Suprapubic skin (tissue), 4 donors: Measurements from ENCODE around the gene GCLC.

Source experiments
- EP300 ChIP-seq: sonication (generic); formaldehyde crosslinking; IDR thresholded peaks from one replicate; pipeline ENCODE4 v1.6.1; 2017; ENCODE audit warnings: antibody characterized with exemption
- POLR2A ChIP-seq, 2 donors: fragments of 450-650 bp; IDR thresholded peaks; one replicate each; pipeline ENCODE4 v1.6.1; 2017; ENCODE audit warnings: antibody characterized with exemption in 2 of 2, mild to moderate bottlenecking in 2 of 2, moderate library complexity in 2 of 2
- POLR2AphosphoS5 ChIP-seq, 3 donors: sonication (generic); formaldehyde crosslinking; IDR thresholded peaks; one replicate each; pipeline ENCODE4 v1.6.1; 2017; ENCODE audit warnings: antibody characterized with exemption in 3 of 3
- TF ChIP-seq, protein P1 (sequence below), 2 donors: fragments of 200-600 bp in 1 of 2; fragments of 450-650 bp in 1 of 2; sonication (generic) in 1 of 2; IDR thresholded peaks; one replicate each; pipeline ENCODE4 v1.5.1; 2016 to 2019; ENCODE audit warnings: antibody characterized with exemption in 2 of 2, mild to moderate bottlenecking in 1 of 2, moderate library complexity in 1 of 2

DNA sequence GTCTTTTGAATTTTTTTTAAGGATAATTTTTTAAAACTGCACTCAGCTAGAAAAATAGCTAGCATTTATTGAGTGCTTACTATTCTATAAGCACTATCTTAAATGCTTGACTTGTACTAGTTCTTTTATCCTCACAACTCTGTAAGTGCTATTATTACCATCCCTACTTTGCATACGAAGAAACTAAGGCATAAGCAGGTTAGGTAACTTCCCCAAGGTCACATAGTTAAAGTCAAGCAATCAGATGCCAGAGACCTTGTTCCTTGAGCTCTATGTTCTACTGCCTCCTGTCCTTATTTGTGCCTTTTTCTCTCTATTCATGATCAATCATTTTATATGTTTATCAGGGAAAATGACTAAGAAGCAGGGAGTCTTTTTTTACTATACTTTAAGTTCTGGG is 65.0 kb downstream of the GCLC start:
- TF ChIP-seq, protein P1, sequence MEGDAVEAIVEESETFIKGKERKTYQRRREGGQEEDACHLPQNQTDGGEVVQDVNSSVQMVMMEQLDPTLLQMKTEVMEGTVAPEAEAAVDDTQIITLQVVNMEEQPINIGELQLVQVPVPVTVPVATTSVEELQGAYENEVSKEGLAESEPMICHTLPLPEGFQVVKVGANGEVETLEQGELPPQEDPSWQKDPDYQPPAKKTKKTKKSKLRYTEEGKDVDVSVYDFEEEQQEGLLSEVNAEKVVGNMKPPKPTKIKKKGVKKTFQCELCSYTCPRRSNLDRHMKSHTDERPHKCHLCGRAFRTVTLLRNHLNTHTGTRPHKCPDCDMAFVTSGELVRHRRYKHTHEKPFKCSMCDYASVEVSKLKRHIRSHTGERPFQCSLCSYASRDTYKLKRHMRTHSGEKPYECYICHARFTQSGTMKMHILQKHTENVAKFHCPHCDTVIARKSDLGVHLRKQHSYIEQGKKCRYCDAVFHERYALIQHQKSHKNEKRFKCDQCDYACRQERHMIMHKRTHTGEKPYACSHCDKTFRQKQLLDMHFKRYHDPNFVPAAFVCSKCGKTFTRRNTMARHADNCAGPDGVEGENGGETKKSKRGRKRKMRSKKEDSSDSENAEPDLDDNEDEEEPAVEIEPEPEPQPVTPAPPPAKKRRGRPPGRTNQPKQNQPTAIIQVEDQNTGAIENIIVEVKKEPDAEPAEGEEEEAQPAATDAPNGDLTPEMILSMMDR (IDR thresholded peaks at IDR 0.05): no peak
- TF ChIP-seq POLR2A (IDR thresholded peaks at IDR 0.05) (no peak), POLR2AphosphoS5 (IDR thresholded peaks at IDR 0.05) (no peak), EP300 (no peak)
